ENCODE data around the gene MLPH.

The MLPH gene, protein sequence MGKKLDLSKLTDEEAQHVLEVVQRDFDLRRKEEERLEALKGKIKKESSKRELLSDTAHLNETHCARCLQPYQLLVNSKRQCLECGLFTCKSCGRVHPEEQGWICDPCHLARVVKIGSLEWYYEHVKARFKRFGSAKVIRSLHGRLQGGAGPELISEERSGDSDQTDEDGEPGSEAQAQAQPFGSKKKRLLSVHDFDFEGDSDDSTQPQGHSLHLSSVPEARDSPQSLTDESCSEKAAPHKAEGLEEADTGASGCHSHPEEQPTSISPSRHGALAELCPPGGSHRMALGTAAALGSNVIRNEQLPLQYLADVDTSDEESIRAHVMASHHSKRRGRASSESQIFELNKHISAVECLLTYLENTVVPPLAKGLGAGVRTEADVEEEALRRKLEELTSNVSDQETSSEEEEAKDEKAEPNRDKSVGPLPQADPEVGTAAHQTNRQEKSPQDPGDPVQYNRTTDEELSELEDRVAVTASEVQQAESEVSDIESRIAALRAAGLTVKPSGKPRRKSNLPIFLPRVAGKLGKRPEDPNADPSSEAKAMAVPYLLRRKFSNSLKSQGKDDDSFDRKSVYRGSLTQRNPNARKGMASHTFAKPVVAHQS

DNA sequence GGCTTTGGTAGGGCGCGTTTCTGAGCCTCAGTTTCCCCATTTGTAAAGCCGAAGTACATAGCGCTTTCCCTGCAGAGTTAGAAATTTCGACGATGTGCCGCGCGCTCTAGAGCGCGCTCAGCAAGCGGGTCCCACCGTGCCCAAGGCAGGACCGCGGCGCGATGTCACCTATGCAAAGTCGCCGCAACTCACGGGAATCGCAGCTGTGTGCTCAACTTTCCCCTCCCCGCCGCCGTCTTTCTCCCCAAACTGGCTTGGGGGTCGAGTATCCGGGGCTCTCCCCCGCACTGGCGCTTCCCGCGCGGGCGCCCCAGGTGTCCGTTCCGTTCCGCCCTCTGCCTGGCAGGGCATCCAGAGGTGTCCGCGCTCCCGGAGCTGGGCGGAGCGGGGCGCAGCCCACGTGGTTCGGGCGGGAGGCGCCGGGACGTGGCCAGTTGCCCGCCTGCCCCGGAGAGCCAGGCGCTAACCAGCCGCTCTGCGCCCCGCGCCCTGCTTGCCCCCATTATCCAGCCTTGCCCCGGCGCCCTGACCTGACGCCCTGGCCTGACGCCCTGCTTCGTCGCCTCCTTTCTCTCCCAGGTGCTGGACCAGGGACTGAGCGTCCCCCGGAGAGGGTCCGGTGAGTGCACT, at the start of gene MLPH:
TSS of gene MLPH (plus strand) at position 433 of the 630 bp plus-strand sequence. CDS start 6,176 bp downstream, outside the sequence.
- DNase-seq (ENCODE audit: low read depth in 3 of 3), result no peak

DNA sequence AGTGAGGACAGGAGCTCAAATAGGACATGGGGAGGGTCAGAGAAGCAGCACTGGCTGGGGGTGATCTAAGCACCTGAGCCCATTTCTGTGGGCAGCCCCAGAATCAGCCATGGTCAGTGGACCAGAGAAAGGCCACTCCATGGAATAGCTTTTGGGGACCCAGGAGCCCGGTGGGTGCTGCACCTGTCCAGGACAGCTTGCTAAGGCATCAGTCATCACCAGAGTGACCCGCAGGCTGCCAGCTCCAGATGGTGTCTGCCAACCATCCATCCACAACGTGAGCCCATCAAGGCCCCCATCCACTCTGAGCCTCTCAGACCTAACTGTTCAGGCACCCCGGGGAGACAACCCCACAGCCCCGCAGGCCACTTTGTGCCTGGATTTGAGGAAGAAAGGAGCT, 49.5 kb upstream of the MLPH start:
- DNase-seq (ENCODE audit: low read depth in 3 of 3), result no peak

DNA sequence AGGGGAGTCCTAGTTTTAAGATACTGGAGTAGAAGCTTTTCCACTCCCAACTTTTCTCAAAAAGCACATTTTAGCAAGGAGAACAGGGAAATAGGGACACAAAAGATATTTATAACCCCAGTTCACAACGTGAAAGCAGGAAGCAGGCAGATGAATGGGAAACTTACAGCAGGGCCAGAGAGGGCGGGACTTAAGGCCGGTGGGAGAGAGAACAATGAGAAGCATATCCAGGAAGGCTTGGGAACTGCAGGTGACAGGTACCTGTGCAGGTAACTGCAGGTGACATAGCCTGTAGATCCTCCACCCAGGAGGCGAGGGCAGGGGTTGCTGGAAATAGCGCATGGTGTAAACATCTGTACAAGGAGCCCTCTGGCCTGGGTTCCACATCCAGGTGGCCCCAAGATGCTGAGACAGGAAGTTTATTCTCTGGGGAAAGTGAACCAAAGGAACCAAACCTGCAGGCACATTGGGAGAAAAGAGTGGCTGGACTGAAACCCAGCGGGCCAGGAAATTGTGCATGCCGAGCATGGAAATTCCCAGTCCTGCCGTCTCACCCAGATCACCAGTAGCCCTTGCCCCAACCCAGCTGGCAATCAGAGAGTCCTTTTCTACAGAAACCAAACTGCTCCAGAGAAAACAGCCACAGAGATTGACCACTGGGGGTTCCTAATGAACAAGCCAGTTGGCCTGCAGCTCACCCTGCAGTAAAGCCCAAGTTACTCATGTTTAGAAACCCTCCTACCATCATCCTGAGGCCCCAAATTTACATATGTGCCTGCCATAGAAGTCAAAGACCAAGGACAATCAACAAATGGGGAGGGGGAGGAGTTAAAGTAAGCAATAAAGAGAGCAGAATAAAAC, 48.7 kb upstream of the MLPH start:
- no peak for DNase-seq (ENCODE audit: low read depth in 3 of 3)

DNA sequence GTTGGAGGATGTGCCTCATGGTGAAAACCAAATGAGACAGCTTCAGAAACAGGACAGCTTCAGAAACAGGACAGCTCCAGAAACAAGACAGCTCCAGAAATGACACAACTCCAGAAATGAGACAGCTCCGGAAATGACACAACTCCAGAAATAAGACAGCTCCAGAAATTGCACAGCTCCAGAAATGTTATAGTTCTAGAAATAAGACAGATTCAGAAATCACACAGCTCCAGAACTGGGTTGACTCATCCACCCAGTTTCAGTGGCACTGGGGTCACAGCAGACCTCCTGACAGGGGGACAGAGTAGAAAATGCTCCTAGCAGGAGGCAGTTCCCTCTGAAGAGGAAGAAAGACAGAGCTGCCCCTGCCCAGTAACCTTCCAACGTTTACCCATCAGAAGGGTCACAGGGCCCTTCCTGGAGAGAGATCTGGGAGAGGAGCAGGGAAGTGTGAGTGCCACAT, 46.2 kb upstream of the MLPH start:
- peak in 2 of 3 experiments; percentile 38 to 66 for DNase-seq (ENCODE audit: low read depth in 3 of 3)

DNA sequence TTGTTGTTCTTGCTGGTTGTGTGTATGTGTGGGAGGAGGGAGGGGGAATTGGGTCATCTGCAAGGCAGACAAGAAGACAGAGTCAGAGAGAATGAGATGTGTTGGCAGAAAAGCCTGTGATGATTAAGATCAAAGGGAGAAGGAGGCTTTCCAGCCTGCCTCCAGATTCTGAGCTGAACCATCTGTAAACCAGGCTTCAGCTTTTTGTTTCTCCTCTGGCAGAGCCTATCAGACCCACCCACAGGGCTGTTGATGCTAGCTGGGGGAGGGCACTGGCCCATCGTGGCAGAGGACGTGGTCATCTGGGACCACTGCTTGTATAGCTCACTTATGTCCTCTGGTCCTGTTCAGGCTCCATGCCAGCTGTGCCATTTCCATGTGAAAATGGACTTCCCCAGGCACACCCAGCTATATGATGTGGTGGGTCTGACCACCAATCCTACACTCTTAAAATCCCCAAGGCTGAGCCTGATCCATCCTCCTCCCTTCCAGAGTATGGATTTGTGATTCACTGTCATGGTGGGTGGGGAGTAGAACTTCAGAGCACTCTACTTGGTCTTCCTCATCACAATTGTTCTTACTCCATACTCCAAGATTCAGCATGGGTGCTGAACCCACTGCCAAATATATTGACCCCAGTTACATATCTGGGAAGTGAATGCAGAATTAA, 45.3 kb upstream of the MLPH start:
- DNase-seq (ENCODE audit: low read depth in 3 of 3), result peak in 1 of 3 experiments; percentile 19

DNA sequence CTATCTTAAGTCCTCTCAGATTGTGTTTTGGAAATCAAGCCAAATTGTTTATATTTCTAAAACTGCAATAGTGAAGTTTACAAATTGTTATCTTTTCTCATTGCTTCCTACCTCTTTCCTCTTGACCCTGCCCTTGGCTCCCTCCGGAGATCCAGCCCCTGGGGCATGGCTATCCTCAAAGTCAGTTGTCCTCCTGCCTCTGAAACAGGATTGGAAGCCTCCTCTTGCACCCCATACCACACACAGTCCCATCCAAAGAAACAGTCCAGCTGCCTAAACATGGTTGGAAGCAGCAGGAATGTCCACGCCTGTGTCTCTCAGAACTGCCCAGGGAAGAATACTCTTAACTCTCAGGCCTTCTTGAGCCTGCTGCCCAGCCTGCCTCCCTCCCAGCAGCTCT, 43.0 kb upstream of the MLPH start:
- no peak for DNase-seq (ENCODE audit: low read depth in 3 of 3)

DNA sequence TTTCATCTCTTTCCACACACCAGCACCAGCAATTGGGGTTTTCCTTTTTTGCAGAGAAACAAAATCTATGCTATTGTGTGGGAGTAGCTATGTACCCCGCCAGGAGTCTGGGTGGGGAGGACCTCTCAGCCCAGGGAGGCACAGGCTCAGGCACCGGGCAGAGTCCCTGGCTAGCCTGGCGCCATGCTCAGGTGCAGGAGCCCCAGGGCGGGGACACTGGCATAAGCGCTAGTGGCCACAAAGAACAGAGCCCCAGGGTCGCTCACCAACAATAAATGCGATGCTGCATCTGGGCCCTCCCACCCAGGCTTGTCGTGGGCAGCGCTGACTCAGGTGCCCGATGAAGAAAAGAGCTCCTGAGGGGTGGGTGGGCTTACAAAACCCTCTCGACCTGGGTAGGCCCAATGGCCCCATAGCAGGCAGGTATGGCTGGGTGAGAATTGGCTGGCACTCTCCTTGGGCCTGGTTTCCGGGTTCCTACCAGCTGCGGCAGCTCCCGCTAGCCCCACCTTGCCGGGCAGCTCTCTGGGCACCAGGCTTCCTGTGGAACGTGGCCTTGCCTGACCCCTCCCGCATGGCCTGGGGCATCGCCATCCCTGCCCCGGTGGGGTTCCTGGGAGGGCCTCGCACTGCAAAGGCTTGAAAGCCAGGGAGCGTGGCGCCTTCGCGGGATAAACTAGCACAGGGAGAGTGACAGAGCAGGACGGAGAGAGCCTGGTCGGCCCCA, 41.3 kb upstream of the MLPH start:
- no peak for DNase-seq (ENCODE audit: low read depth in 3 of 3)

DNA sequence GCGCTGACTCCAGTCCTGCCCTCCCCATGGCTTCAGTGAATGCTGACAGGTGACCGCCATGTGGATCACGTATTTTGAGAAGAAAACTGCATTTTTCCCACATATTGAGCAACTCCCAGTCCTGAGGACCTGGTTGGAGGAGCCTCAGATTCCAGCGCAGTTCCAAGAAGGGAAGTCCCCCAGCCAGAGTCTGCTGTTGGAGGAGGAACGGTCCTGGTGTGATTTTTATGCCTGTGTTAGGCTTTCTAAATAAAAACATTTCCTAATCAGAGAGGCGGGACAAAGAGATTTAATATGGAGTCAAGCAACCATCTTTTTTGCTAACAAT, 40.7 kb upstream of the MLPH start:
- DNase-seq (ENCODE audit: low read depth in 3 of 3), result no peak

DNA sequence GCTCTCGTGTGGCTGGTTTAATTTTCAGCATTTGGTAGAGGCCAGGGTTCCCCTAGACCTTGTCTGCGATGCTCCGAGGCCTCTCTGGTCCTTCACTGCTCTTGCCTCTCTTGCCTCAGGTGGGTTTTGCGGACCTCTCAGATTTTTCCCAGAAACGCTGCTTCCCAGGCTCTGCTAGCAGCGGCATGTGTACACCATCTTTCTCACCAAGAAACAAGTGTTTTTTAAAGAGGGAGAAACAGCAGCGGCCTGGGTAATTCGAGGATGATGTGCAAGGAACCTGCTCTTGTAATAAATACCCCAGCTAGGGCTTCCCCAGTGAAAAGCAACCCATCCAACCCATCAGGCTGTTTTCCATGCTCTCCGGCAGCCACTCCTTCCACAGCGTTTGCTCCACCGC, 39.6 kb upstream of the MLPH start:
- no peak for DNase-seq (ENCODE audit: low read depth in 3 of 3)

DNA sequence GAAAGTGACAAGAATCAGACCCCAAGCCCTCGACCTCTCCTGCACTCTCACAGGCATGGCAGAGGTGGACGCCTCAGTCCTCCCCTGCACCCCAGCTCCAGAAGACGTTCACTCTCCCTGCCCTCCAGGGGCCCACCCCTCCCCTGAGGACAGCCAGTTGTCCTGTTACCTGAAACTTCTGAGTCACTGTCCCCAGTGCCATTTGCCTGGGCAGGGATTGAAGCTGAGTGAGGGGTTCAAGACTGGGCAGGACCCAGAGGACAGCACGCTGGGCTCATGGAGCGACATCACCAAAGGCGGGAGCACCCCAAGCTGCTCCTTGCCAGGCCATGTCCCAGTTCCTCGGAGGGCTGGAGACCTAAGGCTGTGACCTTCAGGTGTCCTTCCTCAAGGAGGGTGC, 38.9 kb upstream of the MLPH start:
- DNase-seq (ENCODE audit: low read depth in 3 of 3), result no peak

DNA sequence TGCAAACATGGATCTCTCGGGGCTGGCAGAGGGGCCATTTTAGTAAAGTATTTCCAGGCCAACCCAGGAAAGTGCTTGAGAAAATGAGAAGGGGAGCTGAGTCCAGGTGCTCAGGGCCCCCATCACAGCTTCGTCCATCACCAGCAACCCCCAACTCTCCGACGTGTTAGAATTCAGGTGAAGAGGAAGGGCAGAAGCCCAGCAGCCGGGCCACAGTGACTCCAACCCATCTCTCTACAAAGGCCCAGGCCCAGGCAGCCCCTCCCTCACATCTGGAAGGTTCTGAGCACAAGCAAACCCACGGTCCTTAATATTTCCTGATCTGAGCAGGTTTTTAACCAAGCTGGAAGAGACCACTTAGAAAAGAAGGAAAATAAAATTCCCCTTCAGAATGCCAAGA, 38.4 kb upstream of the MLPH start:
- DNase-seq (ENCODE audit: low read depth in 3 of 3), result no peak

DNA sequence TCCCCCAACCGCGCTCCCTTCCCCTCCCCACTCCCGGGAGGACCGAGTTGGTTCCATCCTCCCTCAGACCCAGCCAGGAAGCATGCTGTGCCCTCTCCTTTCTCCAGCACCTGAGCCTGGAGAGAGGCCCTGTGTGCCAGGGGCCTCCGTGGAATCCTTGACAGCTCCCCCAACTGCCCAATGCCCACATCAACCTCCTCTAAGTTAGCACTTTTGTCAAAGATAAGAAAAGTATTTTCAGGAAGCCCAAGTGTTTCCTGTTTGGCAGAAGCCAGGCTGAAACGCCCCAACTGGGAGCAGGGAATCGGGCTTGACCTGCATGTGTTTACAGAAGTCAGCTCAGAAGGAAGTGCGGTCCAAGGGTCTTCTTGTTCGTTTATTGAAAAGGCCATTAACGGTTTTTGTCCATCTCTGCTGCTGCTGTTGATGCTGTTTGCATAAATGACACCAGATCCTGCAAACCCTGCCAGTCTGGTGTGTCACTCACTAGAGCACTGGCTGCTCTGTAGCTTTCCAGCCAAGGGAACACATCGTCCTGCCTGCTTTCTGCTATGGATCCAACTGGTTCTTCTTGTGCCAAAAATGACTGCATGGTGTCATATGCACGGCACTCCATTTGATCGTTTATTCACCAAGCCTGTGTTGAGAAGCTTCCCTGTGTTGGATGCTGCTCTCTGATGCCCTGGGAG, 37.7 kb upstream of the MLPH start:
- no peak for DNase-seq (ENCODE audit: low read depth in 3 of 3)

DNA sequence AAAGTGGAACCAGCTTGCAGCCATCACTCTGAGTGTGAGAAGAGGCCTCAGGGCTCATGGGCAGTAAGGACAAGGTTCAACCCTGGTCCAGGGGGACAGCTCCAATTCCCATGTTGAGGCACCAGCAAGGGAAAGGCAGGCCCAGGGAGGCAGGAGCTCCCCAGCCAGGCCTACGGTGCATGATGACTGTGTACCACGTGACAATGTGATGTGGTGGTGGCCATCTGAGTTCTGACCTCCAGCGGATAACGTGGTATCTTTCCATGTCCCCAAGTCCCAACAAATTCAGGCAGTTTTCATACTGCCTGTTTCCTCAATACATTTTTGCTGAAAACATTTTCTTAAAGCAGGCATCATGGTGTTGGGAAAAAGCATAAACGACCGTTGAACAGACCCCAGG, 36.9 kb upstream of the MLPH start:
- no peak for DNase-seq (ENCODE audit: low read depth in 3 of 3)

DNA sequence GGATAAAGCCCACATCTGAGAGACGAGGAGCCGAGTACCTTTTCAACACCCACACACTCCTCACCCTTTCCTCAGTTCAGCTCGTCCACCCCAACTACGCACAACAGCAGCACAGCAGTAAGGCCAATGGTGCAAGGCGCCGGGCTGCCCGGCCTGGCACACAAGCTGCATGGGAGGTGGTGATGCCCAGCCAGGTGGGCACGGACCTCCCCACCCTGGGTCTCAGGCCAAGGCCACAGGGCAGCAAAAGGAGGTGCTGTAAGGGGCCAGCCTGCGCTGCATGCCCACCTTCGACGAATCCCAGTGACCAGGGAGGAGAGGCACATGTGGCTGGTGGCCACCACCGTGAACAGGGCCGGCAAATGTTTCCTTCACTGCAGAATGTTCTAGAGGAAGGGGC, 36.5 kb upstream of the MLPH start:
- no peak for DNase-seq (ENCODE audit: low read depth in 3 of 3)

DNA sequence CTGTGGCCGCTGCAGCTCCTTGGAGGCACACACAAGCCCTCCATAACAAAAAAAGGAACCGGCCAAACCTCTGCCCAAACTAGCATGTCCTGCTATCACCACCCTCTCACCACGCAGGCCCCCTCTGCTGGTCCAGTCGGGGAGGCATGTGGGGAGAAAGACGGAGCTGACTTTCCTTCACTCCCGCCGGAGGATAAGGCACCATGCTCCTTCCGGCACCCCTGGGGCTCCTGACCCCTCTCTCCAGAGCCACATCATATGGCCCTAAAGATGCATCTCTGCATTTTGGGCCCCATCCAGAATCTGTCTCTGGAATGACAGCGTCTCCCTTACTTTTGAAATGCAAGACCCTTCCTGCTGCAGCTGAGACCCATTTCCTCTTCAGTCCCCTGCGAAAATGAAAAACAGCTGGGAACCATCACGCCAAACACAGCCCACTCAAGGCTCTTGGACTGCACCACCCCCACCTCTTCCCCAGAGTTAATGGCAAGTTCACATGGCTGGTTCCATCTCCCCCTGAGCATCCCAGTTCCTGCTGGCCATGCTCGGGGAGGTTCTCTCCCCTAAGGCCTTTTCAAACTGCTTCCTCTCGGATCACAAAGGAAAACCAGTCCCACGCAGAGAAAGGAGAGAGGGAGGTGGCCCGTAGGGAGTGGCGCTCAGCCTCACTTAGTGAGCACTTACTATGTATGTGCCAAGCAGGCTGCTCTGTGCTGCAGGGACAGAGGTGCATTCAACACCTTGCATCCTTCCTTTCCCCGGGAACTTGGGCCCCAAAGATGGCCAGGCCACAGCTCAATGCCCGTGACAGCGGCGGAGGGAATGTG, 35.2 kb upstream of the MLPH start:
- DNase-seq (ENCODE audit: low read depth in 3 of 3), result no peak

DNA sequence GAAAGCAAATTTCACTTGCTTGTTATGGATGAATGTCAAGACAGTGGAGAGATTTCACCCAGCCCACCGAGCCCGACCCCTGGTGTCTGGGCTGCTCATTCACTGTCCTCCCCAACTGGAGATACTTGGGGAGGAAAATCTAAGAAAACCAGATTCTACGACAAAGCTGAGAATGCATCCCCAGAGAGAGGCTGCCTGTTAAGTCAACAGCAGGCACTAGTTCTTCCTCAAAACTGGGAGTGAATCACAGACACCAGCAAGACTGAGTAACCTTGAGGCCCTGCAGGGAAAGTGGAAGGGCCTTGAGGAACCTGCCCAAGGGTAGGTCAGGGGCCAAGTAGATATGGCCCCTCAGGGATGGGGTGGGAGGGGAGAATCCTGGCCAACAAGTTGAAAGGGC, 34.2 kb upstream of the MLPH start:
- DNase-seq (ENCODE audit: low read depth in 3 of 3), result no peak

DNA sequence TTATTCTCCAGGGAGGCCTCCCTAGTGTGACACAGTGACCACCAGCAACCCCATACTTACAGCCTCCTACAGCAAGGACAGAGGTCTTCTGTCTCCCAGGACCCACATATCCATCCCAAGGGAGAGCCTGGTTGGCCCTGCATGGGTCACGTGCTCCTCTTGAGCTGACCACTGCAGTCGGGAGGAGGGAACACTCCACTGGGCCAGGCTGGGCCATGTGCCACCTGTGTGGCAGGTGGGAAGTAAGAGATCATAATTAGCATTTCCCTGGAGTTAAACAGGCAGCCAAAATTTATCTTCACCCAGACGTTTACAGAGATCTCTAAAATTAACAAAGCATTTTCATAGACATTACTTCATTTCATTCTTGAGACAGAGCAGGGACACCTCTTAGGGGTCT, 33.4 kb upstream of the MLPH start:
- no peak for DNase-seq (ENCODE audit: low read depth in 3 of 3)

DNA sequence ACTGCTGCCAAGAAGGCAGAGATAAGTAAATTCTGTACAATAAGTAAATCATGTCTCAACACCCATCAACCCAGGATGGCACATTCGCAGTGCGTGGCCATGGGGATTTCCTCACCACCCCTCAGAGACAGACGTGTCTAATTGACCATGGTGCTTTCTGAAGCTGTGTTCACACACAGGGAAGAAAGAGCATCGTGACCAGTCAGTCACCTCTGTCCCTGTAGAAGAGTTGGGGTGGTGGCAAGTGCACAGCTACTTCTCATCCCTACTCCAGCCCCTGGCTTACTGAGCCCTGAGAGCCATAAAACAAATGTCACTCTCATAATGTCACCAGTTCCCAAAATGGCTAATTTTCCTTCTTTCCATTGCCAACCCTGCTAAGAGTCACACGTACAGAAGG, 31.3 kb upstream of the MLPH start:
- DNase-seq (ENCODE audit: low read depth in 3 of 3), result no peak

DNA sequence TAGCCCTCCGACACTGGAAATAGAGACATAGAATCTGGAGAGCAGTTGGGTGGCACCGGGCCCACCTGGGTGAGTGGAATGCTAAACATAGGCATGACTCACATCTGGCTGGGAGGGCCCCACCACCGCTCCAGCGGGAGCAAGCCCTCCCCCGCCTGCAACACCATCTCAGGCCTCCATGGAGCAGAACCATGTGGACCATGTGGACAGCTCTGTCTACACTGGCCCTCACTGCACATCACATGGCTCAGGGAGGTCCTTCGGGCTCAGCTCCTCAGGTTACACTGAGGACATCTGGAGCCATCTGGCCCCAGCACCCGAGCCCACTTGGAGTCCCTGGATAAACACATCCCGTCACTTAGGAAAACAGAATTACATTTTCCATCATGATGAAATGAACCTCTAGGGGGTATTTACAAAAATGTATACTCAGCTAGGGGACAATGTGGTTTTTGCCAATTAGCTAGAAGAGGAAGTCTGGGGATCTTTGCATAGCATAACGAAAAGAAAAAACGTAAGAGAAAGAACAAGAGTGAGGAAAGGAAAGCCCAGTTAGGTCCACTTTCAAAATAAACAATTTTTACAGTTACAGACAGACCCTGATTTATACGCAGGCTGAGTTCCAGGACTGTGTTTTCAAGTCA, 30.7 kb upstream of the MLPH start:
- no peak for DNase-seq (ENCODE audit: low read depth in 3 of 3)
